ENCODE results near the gene NRF1. TPM values are rescaled to one million over a fixed set of nuclear protein-coding genes. Genes with fewer than 3 reads are reported as not detected.

NRF1 gene
- total and polyA plus RNA-seq, 4 donors: 6.9 to 33.3 (median 14.8) TPM

DNA sequence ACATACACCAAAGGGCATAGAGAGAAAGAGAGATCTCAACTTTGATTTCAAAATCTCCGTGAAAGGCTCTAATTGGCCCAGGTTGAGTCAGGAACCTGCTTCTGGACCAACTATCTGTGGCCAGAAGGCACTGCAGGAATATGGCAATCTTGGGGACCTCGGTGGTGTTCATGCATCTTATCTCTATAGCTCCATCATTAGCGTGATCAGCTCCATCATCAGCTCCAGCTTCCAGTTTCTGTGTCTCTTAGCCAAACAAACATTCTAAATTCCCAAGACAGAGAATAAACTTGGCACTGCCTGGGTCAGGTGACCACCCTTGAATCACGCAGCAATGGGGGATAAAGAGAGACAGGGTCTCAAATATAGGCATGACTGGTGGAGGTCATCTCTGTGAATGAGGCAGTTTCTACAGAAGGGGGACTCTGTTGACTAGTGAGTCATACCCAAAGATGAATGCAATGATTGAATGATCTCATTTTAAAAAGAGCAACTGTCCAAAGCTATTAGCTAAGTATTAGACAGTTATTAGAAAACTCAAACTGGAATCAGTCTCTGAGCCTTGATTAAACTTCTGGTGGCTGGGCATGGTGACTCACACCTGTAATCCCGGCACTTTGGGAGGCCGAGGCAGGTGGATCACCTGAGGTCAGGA is 5.4 kb upstream of the NRF1 start:
- no peaks in the 10 kb centered on the region for H3K9me3 ChIP-seq (ENCODE audit: control insufficient read depth in 4 of 4, insufficient read depth in 3 of 4, low read length in 3 of 4)
- no peak overlapping the region for H3K9ac ChIP-seq (ENCODE audit: insufficient read depth in 1 of 2, low read length in 2 of 2)
- TF ChIP-seq, protein P1, sequence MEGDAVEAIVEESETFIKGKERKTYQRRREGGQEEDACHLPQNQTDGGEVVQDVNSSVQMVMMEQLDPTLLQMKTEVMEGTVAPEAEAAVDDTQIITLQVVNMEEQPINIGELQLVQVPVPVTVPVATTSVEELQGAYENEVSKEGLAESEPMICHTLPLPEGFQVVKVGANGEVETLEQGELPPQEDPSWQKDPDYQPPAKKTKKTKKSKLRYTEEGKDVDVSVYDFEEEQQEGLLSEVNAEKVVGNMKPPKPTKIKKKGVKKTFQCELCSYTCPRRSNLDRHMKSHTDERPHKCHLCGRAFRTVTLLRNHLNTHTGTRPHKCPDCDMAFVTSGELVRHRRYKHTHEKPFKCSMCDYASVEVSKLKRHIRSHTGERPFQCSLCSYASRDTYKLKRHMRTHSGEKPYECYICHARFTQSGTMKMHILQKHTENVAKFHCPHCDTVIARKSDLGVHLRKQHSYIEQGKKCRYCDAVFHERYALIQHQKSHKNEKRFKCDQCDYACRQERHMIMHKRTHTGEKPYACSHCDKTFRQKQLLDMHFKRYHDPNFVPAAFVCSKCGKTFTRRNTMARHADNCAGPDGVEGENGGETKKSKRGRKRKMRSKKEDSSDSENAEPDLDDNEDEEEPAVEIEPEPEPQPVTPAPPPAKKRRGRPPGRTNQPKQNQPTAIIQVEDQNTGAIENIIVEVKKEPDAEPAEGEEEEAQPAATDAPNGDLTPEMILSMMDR (IDR thresholded peaks at IDR 0.05; ENCODE audit: control extremely low read depth, extremely low read depth): no peak
- H3K4me1 ChIP-seq (ENCODE audit: control insufficient read depth in 5 of 5, insufficient read depth in 5 of 5, low read length in 5 of 5): peaks cover 0 to 6% (median 0%) of the 10 kb centered on the region in 5 donors
- no peak for DNase-seq
- ATAC-seq (ENCODE audit: insufficient read depth, low FRiP score): no peak
- no peaks in the 10 kb centered on the region for H3K27me3 ChIP-seq (ENCODE audit: control insufficient read depth in 3 of 3, insufficient read depth in 3 of 3, low read length in 2 of 3)
- WGBS, 2 donors: 94 to 98% methylated on average over 6 of the region's 6 CpGs
- no peak overlapping the region for H3K4me3 ChIP-seq
- no peak overlapping the region for H3K27ac ChIP-seq (ENCODE audit: low read depth in 1 of 2, low read length in 1 of 2)
- peaks cover 0 to 8% (median 0%) of the 10 kb centered on the region in 4 donors for H3K36me3 ChIP-seq (ENCODE audit: control insufficient read depth in 4 of 4, insufficient read depth in 4 of 4, low read length in 4 of 4)

DNA sequence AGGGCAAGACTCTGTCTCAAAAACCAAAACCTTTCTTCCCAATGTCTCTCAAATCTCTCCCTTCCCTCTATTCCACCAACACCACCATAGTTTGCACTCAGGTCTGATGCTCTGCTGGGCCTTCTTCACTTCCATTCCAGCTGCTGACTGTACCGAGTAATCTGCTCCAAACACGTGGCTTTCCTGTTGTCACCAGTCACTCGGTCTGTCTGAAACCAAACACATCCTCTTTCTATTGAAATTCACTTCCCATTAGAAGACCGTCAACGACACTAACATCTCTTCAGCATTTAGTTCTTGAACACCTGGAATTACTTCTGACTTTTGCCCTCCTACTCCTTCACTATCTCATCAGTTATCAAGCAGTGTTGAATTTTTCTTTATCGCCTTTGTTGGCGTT is 4.7 kb upstream of the NRF1 start:
- no peak overlapping the region for H3K9ac ChIP-seq (ENCODE audit: insufficient read depth in 1 of 2, low read length in 2 of 2)
- H3K9me3 ChIP-seq (ENCODE audit: control insufficient read depth in 4 of 4, insufficient read depth in 3 of 4, low read length in 3 of 4): no peaks in the 10 kb centered on the region
- TF ChIP-seq, protein P1 (IDR thresholded peaks at IDR 0.05; ENCODE audit: control extremely low read depth, extremely low read depth): no peak
- ATAC-seq (ENCODE audit: insufficient read depth, low FRiP score) (no peak), DNase-seq (no peak)
- no peaks in the 10 kb centered on the region for H3K27me3 ChIP-seq (ENCODE audit: control insufficient read depth in 3 of 3, insufficient read depth in 3 of 3, low read length in 2 of 3)
- H3K4me3 ChIP-seq: no peak overlapping the region
- H3K27ac ChIP-seq (ENCODE audit: low read depth in 1 of 2, low read length in 1 of 2): no peak overlapping the region
- 32 to 54% methylated on average over 7 of the region's 7 CpGs for WGBS, 2 donors
- peaks cover 0 to 6% (median 0%) of the 10 kb centered on the region in 5 donors for H3K4me1 ChIP-seq (ENCODE audit: control insufficient read depth in 5 of 5, insufficient read depth in 5 of 5, low read length in 5 of 5)
- peaks cover 0 to 8% (median 0%) of the 10 kb centered on the region in 4 donors for H3K36me3 ChIP-seq (ENCODE audit: control insufficient read depth in 4 of 4, insufficient read depth in 4 of 4, low read length in 4 of 4)

DNA sequence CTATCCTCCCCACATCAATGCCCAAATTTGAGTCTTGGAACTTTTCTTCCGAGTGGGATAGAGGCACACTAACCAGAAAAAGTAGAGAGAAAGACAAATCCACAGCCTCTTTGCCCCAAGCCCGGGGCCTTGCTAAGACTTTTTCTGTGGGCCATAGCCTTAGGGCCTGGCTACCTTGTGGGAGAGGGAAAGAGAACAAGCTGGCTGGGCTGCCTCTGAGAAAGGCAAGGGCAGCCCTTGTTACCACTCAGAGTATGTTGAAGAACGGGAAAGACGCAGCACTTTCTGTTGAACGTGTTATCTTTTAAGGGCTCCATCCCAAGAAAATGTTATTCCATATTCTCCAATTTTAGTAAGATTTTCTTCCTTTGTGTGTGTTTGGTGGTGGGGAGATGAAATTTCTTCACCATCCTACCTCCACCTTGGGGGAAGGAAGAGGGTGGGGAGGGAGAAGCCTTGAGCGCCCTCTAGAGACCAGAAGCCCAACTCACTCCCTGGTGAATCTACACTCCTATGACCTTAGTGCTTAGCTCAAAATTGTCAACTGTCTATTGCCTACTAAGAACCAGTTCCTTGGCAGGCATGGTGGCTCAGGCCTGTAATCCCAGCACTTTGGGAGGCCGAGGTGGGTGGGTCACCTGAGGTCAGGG is 3.9 kb upstream of the NRF1 start:
- Histone ChIP-seq H3K9ac (ENCODE audit: insufficient read depth in 1 of 2, low read length in 2 of 2) (no peak overlapping the region), H3K27me3 (ENCODE audit: control insufficient read depth in 3 of 3, insufficient read depth in 3 of 3, low read length in 2 of 3) (no peaks in the 10 kb centered on the region), H3K36me3 (ENCODE audit: control insufficient read depth in 4 of 4, insufficient read depth in 4 of 4, low read length in 4 of 4) (peaks cover 0 to 8% (median 0%) of the 10 kb centered on the region in 4 donors), H3K4me3 (no peak overlapping the region), H3K9me3 (ENCODE audit: control insufficient read depth in 4 of 4, insufficient read depth in 3 of 4, low read length in 3 of 4) (no peaks in the 10 kb centered on the region), H3K4me1 (ENCODE audit: control insufficient read depth in 5 of 5, insufficient read depth in 5 of 5, low read length in 5 of 5) (peaks cover 0 to 7% (median 1%) of the 10 kb centered on the region in 5 donors), H3K27ac (ENCODE audit: low read depth in 1 of 2, low read length in 1 of 2) (no peak overlapping the region)
- DNase-seq (no peak), ATAC-seq (ENCODE audit: insufficient read depth, low FRiP score) (no peak)
- WGBS, 2 donors: 80 to 83% methylated on average over 7 of the region's 7 CpGs
- TF ChIP-seq, protein P1 (IDR thresholded peaks at IDR 0.05; ENCODE audit: control extremely low read depth, extremely low read depth): no peak

Data from lung (tissue), 12 donors.